HEK293T (cell line): ENCODE results near the gene CD80.

Experiments
- ARNT ChIP-seq: fragments of 450-650 bp; IDR thresholded peaks from 2 replicates; pipeline ENCODE4 v1.6.1; 2017; ENCODE audit warnings: mild to moderate bottlenecking
- BHLHE40 ChIP-seq: fragments of 450-650 bp; IDR thresholded peaks from 2 replicates; pipeline ENCODE4 v1.6.1; 2016; ENCODE audit warnings: mild to moderate bottlenecking, moderate library complexity, borderline replicate concordance
- FOXK2 ChIP-seq: fragments of 450-650 bp; IDR thresholded peaks from 2 replicates; pipeline ENCODE4 v1.6.1; 2016; ENCODE audit warnings: mild to moderate bottlenecking
- FOXM1 ChIP-seq: fragments of 450-650 bp; IDR thresholded peaks from 2 replicates; pipeline ENCODE4 v1.6.1; 2017; ENCODE audit warnings: mild to moderate bottlenecking, borderline replicate concordance

DNA sequence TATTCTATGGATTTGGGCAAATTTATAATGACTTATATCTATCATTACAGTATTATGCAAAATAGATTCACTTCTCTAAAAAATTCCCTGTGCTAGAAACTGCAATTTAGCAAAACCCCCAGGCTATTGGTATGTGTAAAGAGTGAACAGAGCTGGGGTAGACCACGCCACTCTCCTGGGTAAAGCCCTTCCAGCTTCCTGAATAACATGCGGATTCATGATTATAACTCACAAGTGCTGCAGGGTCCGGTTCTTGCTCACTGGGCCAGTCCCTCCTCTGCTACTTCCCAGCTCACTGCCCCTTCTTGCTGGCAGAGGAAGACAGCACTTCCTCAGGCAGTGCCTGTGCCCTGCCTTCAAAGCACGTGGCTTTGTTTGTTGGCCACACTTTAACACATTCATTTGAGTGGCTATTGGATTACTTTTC lies 4.1 kb downstream of the CD80 start:
- TF ChIP-seq FOXM1 (no peak), ARNT (no peak), FOXK2 (no peak), BHLHE40 (no peak)
